HCEC 1CT (cell line): Measurements from ENCODE around the gene PDZD2.
"Not testable (repeated sequence)": the region's sequence is repeated elsewhere in the genome, so short reads cannot be mapped to it uniquely, and the experiment has no call there.

Source experiments
- DNase-seq: peaks from one replicate; pipeline ENCODE4 v3.0.0-alpha.2; 2017

PDZD2 gene

GRCh38 chr5:32020946-32021345 is 382.0 kb downstream of the PDZD2 start:
- DNase-seq, result no peak

- no peak for DNase-seq
Measured at GRCh38 chr5:32021771-32022170, 382.8 kb downstream of the PDZD2 start.

GRCh38 chr5:32022638-32023037 is 383.7 kb downstream of the PDZD2 start:
- DNase-seq, result no peak

GRCh38 chr5:32023816-32024215 is 384.9 kb downstream of the PDZD2 start:
- DNase-seq, result no peak

GRCh38 chr5:32024751-32025150 is 385.8 kb downstream of the PDZD2 start:
- no peak for DNase-seq

GRCh38 chr5:32027093-32027716 is 388.3 kb downstream of the PDZD2 start:
- peak; percentile 24 for DNase-seq

GRCh38 chr5:32027717-32028458 is 389.0 kb downstream of the PDZD2 start:
- peak; percentile 98 for DNase-seq

- peak; percentile 84 for DNase-seq
Measured at GRCh38 chr5:32029261-32029660, 390.3 kb downstream of the PDZD2 start.

GRCh38 chr5:32029781-32030180 is 390.9 kb downstream of the PDZD2 start:
- no peak for DNase-seq

- DNase-seq, result peak; percentile 41
Measured at GRCh38 chr5:32030222-32030621, 391.3 kb downstream of the PDZD2 start.

GRCh38 chr5:32030686-32031085 is 391.8 kb downstream of the PDZD2 start:
- no peak for DNase-seq

GRCh38 chr5:32031089-32031488 is 392.2 kb downstream of the PDZD2 start:
- peak; percentile 50 for DNase-seq

- no peak for DNase-seq
Measured at GRCh38 chr5:32038523-32038922, 399.6 kb downstream of the PDZD2 start.

- not testable (repeated sequence) for DNase-seq
Measured at GRCh38 chr5:32039133-32039532, 400.2 kb downstream of the PDZD2 start.

- not testable (repeated sequence) for DNase-seq
Measured at GRCh38 chr5:32039601-32040000, 400.7 kb downstream of the PDZD2 start.

GRCh38 chr5:32040181-32040695 is 401.3 kb downstream of the PDZD2 start:
- not testable (repeated sequence) for DNase-seq

GRCh38 chr5:32042551-32042961 is 403.6 kb downstream of the PDZD2 start:
- no peak for DNase-seq

GRCh38 chr5:32043105-32043504 is 404.2 kb downstream of the PDZD2 start:
- DNase-seq, result no peak

GRCh38 chr5:32044434-32044833 is 405.5 kb downstream of the PDZD2 start:
- no peak for DNase-seq

GRCh38 chr5:32044939-32045338 is 406.0 kb downstream of the PDZD2 start:
- peak; percentile 78 for DNase-seq

- peak; percentile 49 for DNase-seq
Measured at GRCh38 chr5:32047056-32047455, 408.1 kb downstream of the PDZD2 start.

GRCh38 chr5:32051796-32052195 is 412.9 kb downstream of the PDZD2 start:
- no peak for DNase-seq

GRCh38 chr5:32055891-32056866 is 417.2 kb downstream of the PDZD2 start:
- DNase-seq, result no peak
